ENCODE results near the gene MIA2. TPM values are rescaled to one million over a fixed set of nuclear protein-coding genes. Genes with fewer than 3 reads are reported as not detected.

The MIA2 gene
- total and polyA plus RNA-seq, 9 of the 15 experiments (the other 6 are each of a cell fraction or from before 2014, with no cell fraction given), result 6.0 to 21.8 (median 12.8) TPM

- Histone ChIP-seq H2AFZ (ENCODE audit: low read depth, low read length) (no peak overlapping the region), H3K4me1 (replicated peaks in 1 of 2; ENCODE audit: control insufficient read depth in 2 of 2, insufficient read depth in 2 of 2, low read length in 2 of 2) (no peaks in the 10 kb centered on the region), H3K4me3 (no peak overlapping the region), H3K9ac (ENCODE audit: insufficient read depth in 1 of 2, low read depth in 2 of 2, low read length in 2 of 2) (no peak overlapping the region), H3K36me3 (ENCODE audit: control insufficient read depth, insufficient read depth, low read length) (no peaks in the 10 kb centered on the region), H4K20me1 (replicated peaks; ENCODE audit: control insufficient read depth, insufficient read depth, low read length) (no peaks in the 10 kb centered on the region), H3K9me3 (replicated peaks; ENCODE audit: control insufficient read depth, insufficient read depth, low read depth, low read length) (no peaks in the 10 kb centered on the region; the same call in 1 of the 2 replicates), H3K4me2 (ENCODE audit: insufficient read depth, low read length) (no peak overlapping the region), H3K27me3 (ENCODE audit: control insufficient read depth in 2 of 2, insufficient read depth in 2 of 2, low read length in 2 of 2) (no peaks in the 10 kb centered on the region), H3K9me1 (ENCODE audit: control insufficient read depth, insufficient read depth, low read length) (no peaks in the 10 kb centered on the region), H3K27ac (ENCODE audit: extremely low read depth, low read depth, low read length) (no peak overlapping the region), H3K79me2 (ENCODE audit: control insufficient read depth, insufficient read depth, low read length) (no peaks in the 10 kb centered on the region)
- intact Hi-C loops (cut with micrococcal nuclease), result no loop called here
- 79% methylated on average over 8 of the region's 9 CpGs for WGBS (ENCODE audit: insufficient coverage, low coverage, missing lambda C conversion rate)
- no TSS peak for BruUV-seq (replicated peaks)
- ChIA-PET CTCF (ENCODE audit: low intra/inter-chr PET ratio) (no interaction called here), POLR2A (no interaction called here)
- FAIRE-seq (no peak), ATAC-seq (no peak), DNase-seq (ENCODE audit: extremely low read depth in 1 of 4, low spot score in 3 of 4) (no peak)
- in situ Hi-C loops (cut with MboI), result no loop called here
- TF ChIP-seq USF2 (CRISPR knock-in tag; IDR thresholded peaks at IDR 0.05), result no peak
- no peak for TF ChIP-seq ZNF431 (CRISPR knock-in tag; IDR thresholded peaks at IDR 0.05)
- TF ChIP-seq REST (IDR thresholded peaks at IDR 0.05; ENCODE audit: borderline replicate concordance), result no peak
- TF ChIP-seq REST (CRISPR knock-in tag; IDR thresholded peaks at IDR 0.05; ENCODE audit: low read depth), result no peak
- TF ChIP-seq CGGBP1 (CRISPR knock-in tag; IDR thresholded peaks at IDR 0.05), result no peak
- TF ChIP-seq E2F4 (CRISPR knock-in tag; IDR thresholded peaks at IDR 0.05; ENCODE audit: low read depth), result no peak
- TF ChIP-seq BRF2 (IDR thresholded peaks at IDR 0.05; ENCODE audit: borderline replicate concordance, insufficient read depth, insufficient read length), result no peak
- TF ChIP-seq MAZ (CRISPR knock-in tag; conservative IDR thresholded peaks at IDR 0.05 in 1 of 2, IDR thresholded peaks at IDR 0.05 in 1 of 2), result no peak
- TF ChIP-seq NR2C1 (IDR thresholded peaks at IDR 0.05), result no peak
- no peak for TF ChIP-seq NR2C1 (tag; IDR thresholded peaks at IDR 0.05)
- no peak for TF ChIP-seq HSF4 (CRISPR knock-in tag; IDR thresholded peaks at IDR 0.05; ENCODE audit: borderline replicate concordance)
Measured at GRCh38 chr14:39351708-39352107, 118.0 kb downstream of the MIA2 start.
